Activated effector memory CD4-positive, alpha-beta T cell treated with Interleukin-2 at 50 U/mL for 16 hours (primary cell): Measurements from ENCODE around the gene PHKG1.
A peak's percentile ranks its signal among the peaks of the same experiment; 100 is the strongest.
"Not testable (repeated sequence)": the region's sequence is repeated elsewhere in the genome, so short reads cannot be mapped to it uniquely, and the experiment has no call there.

ENCODE experiments used
- DNase-seq: peaks from one replicate; pipeline ENCODE4 v3.0.0-alpha.2; 2020

Gene PHKG1

GRCh38 chr7:56092789-56093531, at the start of gene PHKG1:
TSS of gene PHKG1 (minus strand) at chr7:56092952. CDS start at chr7:56088941, 4,011 bp downstream.
- no peak for DNase-seq

- not testable (repeated sequence) for DNase-seq
Measured at GRCh38 chr7:56131062-56131461, 38.3 kb upstream of the PHKG1 start.

GRCh38 chr7:56127241-56127975, 34.7 kb upstream of the PHKG1 start:
- DNase-seq, result no peak

GRCh38 chr7:56125831-56126230, 33.1 kb upstream of the PHKG1 start:
- DNase-seq, result no peak

- no peak for DNase-seq
Measured at GRCh38 chr7:56124981-56125380, 32.2 kb upstream of the PHKG1 start.

GRCh38 chr7:56121440-56121839, 28.7 kb upstream of the PHKG1 start:
- DNase-seq, result no peak

GRCh38 chr7:56115852-56116538, 23.2 kb upstream of the PHKG1 start, which contains the start of gene NUPR2:
TSS of gene NUPR2 (minus strand) at chr7:56116417. CDS start at chr7:56116314, 103 bp downstream.
- no peak for DNase-seq

- DNase-seq, result not testable (repeated sequence)
Measured at GRCh38 chr7:56112244-56112643, 19.5 kb upstream of the PHKG1 start.

- no peak for DNase-seq
Measured at GRCh38 chr7:56110611-56111010, 17.9 kb upstream of the PHKG1 start.

- no peak for DNase-seq
Measured at GRCh38 chr7:56107954-56108258, 15.2 kb upstream of the PHKG1 start.

- DNase-seq, result peak; percentile 91
Measured at GRCh38 chr7:56106108-56107073, 13.6 kb upstream of the PHKG1 start, which contains the start of gene CHCHD2. TSS of gene CHCHD2 (minus strand) at chr7:56106476. CDS start at chr7:56106413, 63 bp downstream.

GRCh38 chr7:56105508-56105907, 12.8 kb upstream of the PHKG1 start:
- no peak for DNase-seq

- not testable (repeated sequence) for DNase-seq
Measured at GRCh38 chr7:56104138-56104537, 11.4 kb upstream of the PHKG1 start.

GRCh38 chr7:56099653-56100052, 6.9 kb upstream of the PHKG1 start:
- DNase-seq, result no peak

- DNase-seq, result not testable (repeated sequence)
Measured at GRCh38 chr7:56098187-56099008, 5.6 kb upstream of the PHKG1 start.

GRCh38 chr7:56097700-56098099, 4.9 kb upstream of the PHKG1 start:
- DNase-seq, result no peak

- DNase-seq, result not testable (repeated sequence)
Measured at GRCh38 chr7:56092388-56092787, 364 bp downstream of the PHKG1 start.

GRCh38 chr7:56091591-56091990, 1.2 kb downstream of the PHKG1 start:
- DNase-seq, result no peak

- DNase-seq, result no peak
Measured at GRCh38 chr7:56087445-56087844, 5.3 kb downstream of the PHKG1 start.

GRCh38 chr7:56086761-56087160, 6.0 kb downstream of the PHKG1 start:
- no peak for DNase-seq

GRCh38 chr7:56083150-56083785, 9.5 kb downstream of the PHKG1 start:
- no peak for DNase-seq
